ENCODE measurements around the gene EEF1G. TPM values are rescaled to one million over a fixed set of nuclear protein-coding genes. Genes with fewer than 3 reads are reported as not detected.

EEF1G gene
- total RNA-seq, 2 experiments from 2014 or later, result 1,925 to 1,979 TPM

GRCh38 chr11:62601122-62601371, 27.4 kb upstream of the EEF1G start:
- ChIA-PET CTCF (interaction anchor here (0.9 to 2.7 kb wide), 8 partner anchors 9 to 206 kb away, joined by 3 to 24 read pairs (median 4); partner anchors contain the start of genes C11orf98, CSKMT, EML3 and ROM1), POLR2A (interaction anchor here (0.6 to 3.9 kb wide), 19 partner anchors 9 to 254 kb away, joined by 3 to 59 read pairs (median 6); partner anchors contain the start of genes B3GAT3, C11orf98, CSKMT and EEF1G)
- Mint-ChIP-seq H3K27me3 (no peaks in the 10 kb centered on the region), H3K4me3 (peak overlapping the region; percentile 86), H3K4me1 (ENCODE audit: low read depth) (peaks cover 40% of the 10 kb centered on the region), H3K36me3 (ENCODE audit: low read depth) (peaks cover 74% of the 10 kb centered on the region), H3K9me3 (no peaks in the 10 kb centered on the region), H3K27ac (peak overlapping the region; percentile 95)
- intact Hi-C loops (cut with micrococcal nuclease), result no loop called here
- ATAC-seq (no peak), DNase-seq (peak; percentile 43)
- TF ChIP-seq CTCF (IDR thresholded peaks at IDR 0.05), result no peak

- Mint-ChIP-seq H3K27ac (peak overlapping the region; percentile 95), H3K36me3 (ENCODE audit: low read depth) (peaks cover 71% of the 10 kb centered on the region), H3K4me1 (ENCODE audit: low read depth) (peaks cover 38% of the 10 kb centered on the region), H3K9me3 (no peaks in the 10 kb centered on the region), H3K27me3 (no peaks in the 10 kb centered on the region), H3K4me3 (peak overlapping the region; percentile 86)
- intact Hi-C loops (cut with micrococcal nuclease), result no loop called here
- ChIA-PET POLR2A (interaction anchor here (0.6 to 3.9 kb wide), 23 partner anchors 9 to 254 kb away, joined by 3 to 59 read pairs (median 6); partner anchors contain the start of genes B3GAT3, C11orf98, CSKMT and EEF1G), CTCF (interaction anchor here (1.2 to 2.7 kb wide), 5 partner anchors 9 to 176 kb away, joined by 3 to 24 read pairs (median 5); partner anchors contain the start of genes C11orf98, EML3, ROM1 and TUT1)
- no peak for ATAC-seq
- peak; percentile 45 for DNase-seq
- TF ChIP-seq CTCF (IDR thresholded peaks at IDR 0.05), result no peak
These were observed 26.9 kb upstream of the EEF1G start for GRCh38 chr11:62600367-62601121.

- ATAC-seq (no peak), DNase-seq (peak; percentile 51)
- Mint-ChIP-seq H3K9me3 (no peaks in the 10 kb centered on the region), H3K4me1 (ENCODE audit: low read depth) (peaks cover 44% of the 10 kb centered on the region), H3K27ac (peak overlapping the region; percentile 95), H3K4me3 (peak overlapping the region; percentile 86), H3K36me3 (ENCODE audit: low read depth) (peaks cover 73% of the 10 kb centered on the region), H3K27me3 (no peaks in the 10 kb centered on the region)
- ChIA-PET CTCF (interaction anchor here (0.9 to 2.7 kb wide), 6 partner anchors 8 to 175 kb away, joined by 3 to 24 read pairs (median 4); partner anchors contain the start of genes C11orf98, EML3, ROM1 and TUT1), POLR2A (interaction anchor here (0.6 to 3.9 kb wide), 28 partner anchors 8 to 255 kb away, joined by 3 to 59 read pairs (median 6); partner anchors contain the start of genes B3GAT3, C11orf98, CSKMT and EEF1G)
- intact Hi-C loops (cut with micrococcal nuclease), result loop anchor here (10.0 kb wide), 1 partner anchor 245 kb away; no protein-coding TSS in a partner anchor
- TF ChIP-seq CTCF (IDR thresholded peaks at IDR 0.05), result no peak
These were observed 26.2 kb upstream of the EEF1G start for GRCh38 chr11:62599901-62600300.

- Mint-ChIP-seq H3K27me3 (no peaks in the 10 kb centered on the region), H3K4me3 (peak overlapping the region; percentile 86), H3K27ac (peak overlapping the region; percentile 95), H3K36me3 (ENCODE audit: low read depth) (peaks cover 80% of the 10 kb centered on the region), H3K4me1 (ENCODE audit: low read depth) (peaks cover 49% of the 10 kb centered on the region), H3K9me3 (no peaks in the 10 kb centered on the region)
- intact Hi-C loops (cut with micrococcal nuclease), result loop anchor here (10.0 kb wide), 1 partner anchor 246 kb away; no protein-coding TSS in a partner anchor
- POLR2A ChIA-PET, result interaction anchor here (0.6 to 3.9 kb wide), 22 partner anchors 7 to 256 kb away, joined by 3 to 59 read pairs (median 6); partner anchors contain the start of genes B3GAT3, C11orf98, CSKMT and EEF1G
- no peak for TF ChIP-seq CTCF (IDR thresholded peaks at IDR 0.05)
- peak; percentile 99 for DNase-seq
- ATAC-seq, result peak; percentile 76
- CTCF ChIA-PET, result interaction anchor here (0.7 to 1.5 kb wide), 4 partner anchors 13 to 204 kb away, joined by 3 to 6 read pairs (median 3); partner anchors contain the start of gene EML3
These were observed 25.5 kb upstream of the EEF1G start for GRCh38 chr11:62599069-62599696.
